OCI-LY3 (cell line): Measurements from ENCODE around the gene HACD4.

Source experiments
- H2AFZ ChIP-seq: fragments of 200-600, 300-600 bp; shearing (Covaris generic); 2 replicates; pipeline ENCODE4 v1.6.0; 2014; ENCODE audit warnings: antibody characterized with exemption, low read depth, low read length
- H3K27ac ChIP-seq: fragments of 200-600, 300-600 bp; sonication (generic); 2 replicates; pipeline ENCODE4 v1.5.1; 2014; ENCODE audit warnings: mild to moderate bottlenecking, low read length, moderate library complexity, mixed read lengths
- H3K27me3 ChIP-seq: fragments of 200-600, 300-600 bp; sonication (generic); 2 replicates; pipeline ENCODE4 v1.6.1; 2014; ENCODE audit warnings: low read depth, low read length, mixed read lengths
- H3K36me3 ChIP-seq: fragments of 200-600, 300-600 bp; sonication (generic); replicated peaks from 2 replicates; pipeline ENCODE3; 2014; ENCODE audit warnings: low read depth, low read length, mixed read lengths
- H3K4me1 ChIP-seq: fragments of 300-600, 200-600 bp; sonication (generic); 2 replicates; pipeline ENCODE4 v1.6.1; 2014; ENCODE audit warnings: low read length, mixed read lengths
- H3K4me2 ChIP-seq: fragments of 200-600, 300-600 bp; sonication (generic); 2 replicates; pipeline ENCODE4 v1.6.1; 2014; ENCODE audit warnings: low read length, mixed read lengths
- H3K4me3 ChIP-seq: fragments of 300-600, 200-600 bp; sonication (generic); 2 replicates; pipeline ENCODE4 v1.5.1; 2014; ENCODE audit warnings: antibody characterized with exemption, mild to moderate bottlenecking, low read length, moderate library complexity
- H3K79me2 ChIP-seq: fragments of 300-600, 200-600 bp; shearing (Covaris generic); 2 replicates; pipeline ENCODE4 v1.6.1; 2014; ENCODE audit warnings: mild to moderate bottlenecking, low read length, mixed read lengths
- H3K9ac ChIP-seq: fragments of 300-600, 200-600 bp; shearing (Covaris generic); 2 replicates; pipeline ENCODE4 v1.6.0; 2014; ENCODE audit warnings: mild to moderate bottlenecking, low read length, moderate library complexity
- H3K9me3 ChIP-seq: fragments of 200-600, 300-600 bp; shearing (Covaris generic); 2 replicates; pipeline ENCODE4 v1.6.1; 2014; ENCODE audit warnings: low read length, mixed read lengths; ENCODE audit not compliant: insufficient read depth
- H4K20me1 ChIP-seq: fragments of 200-600, 300-600 bp; sonication (generic); 2 replicates; pipeline ENCODE4 v1.6.1; 2016; ENCODE audit warnings: low read length, mixed read lengths; ENCODE audit not compliant: insufficient read depth
- EZH2phosphoT487 ChIP-seq: fragments of 200-600 bp; shearing (Covaris generic); IDR thresholded peaks from 2 replicates; pipeline ENCODE4 v1.6.1; 2018; ENCODE audit warnings: antibody characterized with exemption, mixed run types, low read depth
- TF ChIP-seq, protein P1 (sequence below): fragments of 200-600, 300-600 bp; sonication (generic); IDR thresholded peaks from 2 replicates; pipeline ENCODE4 v1.5.1; 2014; ENCODE audit warnings: antibody characterized with exemption, low read length, low read depth

The HACD4 gene

DNA sequence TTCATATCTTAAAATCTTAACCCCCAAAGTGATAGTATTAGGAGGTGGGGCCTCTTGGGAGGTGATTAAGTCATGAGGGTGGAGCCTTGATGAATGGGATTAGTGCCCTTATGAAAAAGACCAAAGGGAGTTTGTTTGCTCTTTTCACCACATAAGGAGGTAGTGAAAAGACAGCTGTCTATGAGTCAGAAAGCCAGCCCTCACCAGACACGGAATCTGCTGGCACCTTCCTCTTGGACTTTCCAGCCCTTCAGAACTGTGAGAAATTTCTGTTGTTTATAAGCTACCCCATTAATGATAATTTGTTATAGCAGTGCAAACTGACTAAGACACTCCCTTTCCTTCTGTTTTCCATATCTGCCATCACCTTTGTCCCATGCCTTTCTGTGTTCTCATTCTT is 25.5 kb upstream of the HACD4 start:
- no peaks in the 10 kb centered on the region for H3K27me3 ChIP-seq
- no peak overlapping the region for H2AFZ ChIP-seq
- H3K4me2 ChIP-seq = no peak overlapping the region
- no peak overlapping the region for H3K4me3 ChIP-seq
- no peak overlapping the region for H3K27ac ChIP-seq
- no peak overlapping the region for H3K9ac ChIP-seq
- H4K20me1 ChIP-seq = no peaks in the 10 kb centered on the region
- H3K9me3 ChIP-seq = no peaks in the 10 kb centered on the region
- TF ChIP-seq, protein P1, sequence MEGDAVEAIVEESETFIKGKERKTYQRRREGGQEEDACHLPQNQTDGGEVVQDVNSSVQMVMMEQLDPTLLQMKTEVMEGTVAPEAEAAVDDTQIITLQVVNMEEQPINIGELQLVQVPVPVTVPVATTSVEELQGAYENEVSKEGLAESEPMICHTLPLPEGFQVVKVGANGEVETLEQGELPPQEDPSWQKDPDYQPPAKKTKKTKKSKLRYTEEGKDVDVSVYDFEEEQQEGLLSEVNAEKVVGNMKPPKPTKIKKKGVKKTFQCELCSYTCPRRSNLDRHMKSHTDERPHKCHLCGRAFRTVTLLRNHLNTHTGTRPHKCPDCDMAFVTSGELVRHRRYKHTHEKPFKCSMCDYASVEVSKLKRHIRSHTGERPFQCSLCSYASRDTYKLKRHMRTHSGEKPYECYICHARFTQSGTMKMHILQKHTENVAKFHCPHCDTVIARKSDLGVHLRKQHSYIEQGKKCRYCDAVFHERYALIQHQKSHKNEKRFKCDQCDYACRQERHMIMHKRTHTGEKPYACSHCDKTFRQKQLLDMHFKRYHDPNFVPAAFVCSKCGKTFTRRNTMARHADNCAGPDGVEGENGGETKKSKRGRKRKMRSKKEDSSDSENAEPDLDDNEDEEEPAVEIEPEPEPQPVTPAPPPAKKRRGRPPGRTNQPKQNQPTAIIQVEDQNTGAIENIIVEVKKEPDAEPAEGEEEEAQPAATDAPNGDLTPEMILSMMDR = no peak
- no peak for TF ChIP-seq EZH2phosphoT487
- peaks cover 9% of the 10 kb centered on the region for H3K4me1 ChIP-seq
- no peaks in the 10 kb centered on the region for H3K79me2 ChIP-seq
- no peaks in the 10 kb centered on the region for H3K36me3 ChIP-seq

DNA sequence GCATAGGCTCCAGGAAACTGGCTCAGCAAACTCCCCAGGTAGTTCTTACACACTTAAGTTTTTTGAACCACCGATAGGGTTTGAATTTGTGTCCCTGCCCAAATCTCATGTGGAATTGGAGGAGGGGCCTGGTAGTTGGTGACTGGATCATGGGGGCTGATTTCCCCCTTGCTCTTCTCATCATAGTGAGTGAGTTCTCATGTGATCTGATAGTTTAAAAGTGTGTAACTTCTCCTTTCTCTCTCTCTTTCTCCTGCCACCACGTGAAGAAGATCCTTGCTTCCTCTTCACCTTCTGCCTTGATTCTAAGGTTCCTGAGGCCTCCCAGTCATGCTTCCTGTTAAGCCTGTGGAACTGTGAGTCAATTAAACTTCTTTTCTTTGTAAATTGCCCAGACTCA is 22.4 kb upstream of the HACD4 start:
- Histone ChIP-seq H3K9ac (no peak overlapping the region), H3K4me3 (no peak overlapping the region), H3K27ac (no peak overlapping the region), H2AFZ (no peak overlapping the region), H3K79me2 (no peaks in the 10 kb centered on the region), H3K4me2 (no peak overlapping the region), H3K9me3 (no peaks in the 10 kb centered on the region), H3K36me3 (no peaks in the 10 kb centered on the region), H3K27me3 (no peaks in the 10 kb centered on the region), H4K20me1 (no peaks in the 10 kb centered on the region), H3K4me1 (peaks cover 5% of the 10 kb centered on the region; the same call in 1 of the 2 replicates)
- TF ChIP-seq, protein P1 = no peak
- no peak for TF ChIP-seq EZH2phosphoT487

DNA sequence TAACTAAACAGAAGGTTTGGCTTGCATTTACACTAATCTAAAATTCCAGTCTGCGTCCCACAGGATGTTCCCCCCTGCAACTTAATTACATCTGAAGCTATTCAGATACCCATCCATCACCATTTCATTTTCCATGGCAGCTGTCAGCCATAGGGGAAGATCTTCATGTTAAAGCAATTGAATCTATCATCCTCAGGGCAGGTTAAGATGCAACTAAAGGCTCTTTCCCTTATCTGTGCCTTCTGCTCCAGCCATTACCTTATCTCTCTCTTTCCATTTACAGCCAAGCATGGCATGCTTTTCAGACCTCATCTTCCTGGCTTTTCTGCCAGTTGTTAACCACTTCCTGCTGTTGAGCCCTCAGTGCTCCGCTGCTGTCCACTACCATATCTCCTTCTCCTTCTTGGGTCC is 15.8 kb upstream of the HACD4 start:
- Histone ChIP-seq H3K9me3 (no peaks in the 10 kb centered on the region), H2AFZ (no peak overlapping the region), H4K20me1 (no peaks in the 10 kb centered on the region), H3K4me1 (peaks cover 7% of the 10 kb centered on the region; the same call in 1 of the 2 replicates), H3K9ac (no peak overlapping the region), H3K4me2 (no peak overlapping the region), H3K79me2 (no peaks in the 10 kb centered on the region), H3K36me3 (no peaks in the 10 kb centered on the region), H3K4me3 (no peak overlapping the region), H3K27ac (no peak overlapping the region), H3K27me3 (no peaks in the 10 kb centered on the region)
- TF ChIP-seq, protein P1 = no peak
- no peak for TF ChIP-seq EZH2phosphoT487

DNA sequence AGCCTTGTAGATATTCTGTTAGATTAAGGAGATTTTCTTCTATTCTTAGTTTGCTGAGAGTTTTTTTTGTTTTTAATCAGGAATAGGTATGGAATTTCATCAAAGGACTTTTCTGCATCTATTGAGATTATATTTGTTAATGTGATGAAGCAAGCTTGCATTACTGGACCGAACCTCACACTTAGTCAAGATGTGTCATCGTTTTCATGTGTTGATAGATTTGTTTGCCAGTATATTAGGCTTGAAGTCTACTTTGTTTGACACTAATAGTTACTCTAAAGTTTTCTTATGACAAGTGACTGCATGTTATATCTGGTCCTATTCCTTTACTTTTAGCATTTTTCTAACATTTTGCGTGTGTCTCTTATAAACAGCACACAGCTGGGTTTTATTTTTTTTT is 12.4 kb upstream of the HACD4 start:
- H3K79me2 ChIP-seq = no peaks in the 10 kb centered on the region
- peaks cover 2% of the 10 kb centered on the region; the same call in 1 of the 2 replicates for H3K4me1 ChIP-seq
- no peaks in the 10 kb centered on the region for H3K9me3 ChIP-seq
- no peak overlapping the region for H3K4me3 ChIP-seq
- no peaks in the 10 kb centered on the region for H3K27me3 ChIP-seq
- TF ChIP-seq, protein P1 = no peak
- H4K20me1 ChIP-seq = no peaks in the 10 kb centered on the region
- H3K27ac ChIP-seq = no peak overlapping the region
- H3K9ac ChIP-seq = no peak overlapping the region
- no peaks in the 10 kb centered on the region for H3K36me3 ChIP-seq
- H2AFZ ChIP-seq = no peak overlapping the region
- no peak overlapping the region for H3K4me2 ChIP-seq
